ENCODE data around the gene UNC5C.

GRCh38 chr4:95411371-95412088 is 137.2 kb downstream of the UNC5C start:
- TF ChIP-seq CTCF (IDR thresholded peaks at IDR 0.05; ENCODE audit: low read length) = no peak
- no peak for TF ChIP-seq EZH2 (IDR thresholded peaks at IDR 0.05; ENCODE audit: borderline replicate concordance, low read length)
